B cell (primary cell): ENCODE data around the gene SGSM1.

Source experiments
- EZH2 ChIP-seq: IDR thresholded peaks from 2 replicates; pipeline ENCODE4 v1.6.1; 2012; ENCODE audit warnings: borderline replicate concordance, low read depth, mild to moderate bottlenecking, moderate library complexity, low read length; ENCODE audit not compliant: insufficient read depth, poor library complexity, severe bottlenecking
- TF ChIP-seq, protein P1 (sequence below): fragments of 200-600 bp; IDR thresholded peaks from one replicate; pipeline ENCODE4 v1.8.0; 2022; ENCODE audit warnings: antibody characterized with exemption, mild to moderate bottlenecking

DNA sequence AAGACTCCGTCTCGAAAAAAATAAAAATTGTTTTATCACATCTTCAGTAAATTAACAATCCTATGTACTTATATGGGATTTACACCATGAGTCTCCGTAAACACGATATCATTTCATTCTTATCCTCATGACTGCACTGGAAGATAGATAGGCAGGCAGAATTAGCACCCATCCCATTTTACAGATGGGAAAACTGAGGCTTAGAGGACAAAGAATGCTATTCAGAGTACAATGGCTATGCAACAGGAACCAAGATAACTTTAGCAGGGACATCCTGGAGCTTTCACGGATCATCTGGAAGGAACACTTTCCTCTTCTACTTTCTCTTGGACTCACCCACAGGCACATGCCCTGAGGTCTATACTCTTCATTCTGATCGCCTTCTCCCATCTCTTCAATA lies 14.6 kb upstream of the SGSM1 start:
- TF ChIP-seq, protein P1, sequence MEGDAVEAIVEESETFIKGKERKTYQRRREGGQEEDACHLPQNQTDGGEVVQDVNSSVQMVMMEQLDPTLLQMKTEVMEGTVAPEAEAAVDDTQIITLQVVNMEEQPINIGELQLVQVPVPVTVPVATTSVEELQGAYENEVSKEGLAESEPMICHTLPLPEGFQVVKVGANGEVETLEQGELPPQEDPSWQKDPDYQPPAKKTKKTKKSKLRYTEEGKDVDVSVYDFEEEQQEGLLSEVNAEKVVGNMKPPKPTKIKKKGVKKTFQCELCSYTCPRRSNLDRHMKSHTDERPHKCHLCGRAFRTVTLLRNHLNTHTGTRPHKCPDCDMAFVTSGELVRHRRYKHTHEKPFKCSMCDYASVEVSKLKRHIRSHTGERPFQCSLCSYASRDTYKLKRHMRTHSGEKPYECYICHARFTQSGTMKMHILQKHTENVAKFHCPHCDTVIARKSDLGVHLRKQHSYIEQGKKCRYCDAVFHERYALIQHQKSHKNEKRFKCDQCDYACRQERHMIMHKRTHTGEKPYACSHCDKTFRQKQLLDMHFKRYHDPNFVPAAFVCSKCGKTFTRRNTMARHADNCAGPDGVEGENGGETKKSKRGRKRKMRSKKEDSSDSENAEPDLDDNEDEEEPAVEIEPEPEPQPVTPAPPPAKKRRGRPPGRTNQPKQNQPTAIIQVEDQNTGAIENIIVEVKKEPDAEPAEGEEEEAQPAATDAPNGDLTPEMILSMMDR: no peak
- TF ChIP-seq EZH2: no peak
